GM21367 (cell line): Measurements from ENCODE around the gene CCDC39.
A peak's percentile ranks its signal among the peaks of the same experiment; 100 is the strongest.

Experiments used
- ATAC-seq: cut with Tn5 transposase; IDR thresholded peaks from one replicate; pipeline ENCODE4 v1.9.1; 2021; ENCODE audit not compliant: unreplicated experiment

Gene CCDC39

DNA sequence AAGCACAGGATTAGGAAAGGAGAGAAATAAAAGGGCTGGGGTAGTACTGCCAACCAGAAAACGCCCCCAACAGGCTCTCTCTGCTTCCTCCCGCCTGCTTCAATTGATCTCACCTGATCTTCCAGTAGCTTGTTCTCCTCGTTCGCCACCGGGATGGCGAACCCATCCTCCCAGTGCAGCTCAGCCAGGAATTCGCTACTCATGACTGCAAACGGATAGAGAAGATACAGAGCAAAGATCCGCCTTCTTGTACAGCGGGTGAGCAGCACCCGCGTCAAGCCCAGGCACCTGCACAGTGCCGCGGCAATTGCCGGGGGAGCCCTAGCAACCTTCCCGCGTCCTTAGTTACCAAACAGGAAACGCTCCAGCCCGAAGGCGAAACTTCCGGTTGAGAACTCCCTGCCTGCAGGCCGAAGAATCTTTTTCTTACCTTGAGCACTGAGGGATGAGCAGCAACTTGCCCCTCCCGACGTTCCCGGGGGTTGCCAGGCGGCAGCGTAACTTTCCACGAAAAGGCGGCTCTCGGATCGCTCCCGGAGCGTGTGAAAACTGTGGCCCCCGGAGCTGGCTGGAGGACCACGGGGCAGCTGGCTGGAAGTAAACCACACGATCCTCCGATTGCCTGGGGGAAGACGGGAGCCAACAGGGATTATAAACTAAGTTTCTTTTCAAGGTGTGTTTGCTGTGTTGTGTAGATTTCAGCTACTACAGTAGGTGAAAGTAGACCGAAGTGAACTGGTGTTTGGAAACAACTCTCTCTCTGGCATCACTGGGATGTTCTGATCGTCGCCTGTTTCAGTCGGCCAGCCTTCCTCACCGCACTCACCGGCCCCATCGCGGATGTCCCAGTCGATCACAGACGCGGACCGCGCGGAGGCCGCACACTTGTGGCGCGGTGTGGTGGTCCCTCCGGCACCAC lies at the start of gene CCDC39:
Gene CCDC39, minus strand, starts transcription at position 312 of the 919 bp plus-strand sequence. Its CDS starts 109 bp downstream, at position 203.
- peak; percentile 85 for ATAC-seq

DNA sequence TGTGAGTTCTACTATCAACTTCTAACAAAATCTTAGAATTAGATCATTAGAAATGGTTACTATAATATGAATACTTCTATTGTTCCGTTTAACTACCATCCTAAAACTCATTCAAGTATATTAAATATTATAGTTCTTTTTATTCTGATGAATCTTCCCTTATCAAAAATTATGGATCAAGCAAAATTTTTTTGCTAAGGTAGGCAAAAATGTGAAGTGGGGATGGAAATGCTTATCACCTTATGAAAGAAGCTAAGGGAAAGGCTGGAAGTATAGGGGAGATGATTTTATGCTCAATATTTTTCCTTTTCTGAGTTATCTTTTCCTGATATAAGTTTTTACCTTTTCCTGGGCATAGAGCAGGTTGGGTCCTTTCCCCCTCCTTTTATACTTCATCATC lies 40.7 kb upstream of the CCDC39 start:
- ATAC-seq: no peak

GRCh38 chr3:180707896-180708295 lies 28.6 kb upstream of the CCDC39 start:
- no peak for ATAC-seq

- no peak for ATAC-seq
These were observed 26.3 kb upstream of the CCDC39 start for GRCh38 chr3:180705619-180706018.

DNA sequence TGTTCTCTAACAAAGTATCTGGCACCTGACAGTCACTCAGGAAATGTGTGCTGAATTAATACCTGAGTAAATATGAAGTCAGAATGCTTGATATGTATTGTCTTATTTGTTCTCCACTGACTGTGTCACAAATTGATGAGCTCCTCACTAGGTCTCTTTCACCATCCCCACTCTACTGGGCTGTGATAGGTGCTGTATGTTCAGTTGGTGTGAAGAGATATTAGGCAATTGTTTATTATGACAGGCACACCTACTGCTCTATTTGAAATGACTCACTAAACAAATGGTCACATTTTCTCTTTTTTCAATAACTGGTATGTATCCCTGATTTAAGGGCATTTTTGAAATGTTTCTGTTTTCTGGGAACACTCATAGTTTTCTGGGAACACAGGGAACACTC lies 25.2 kb upstream of the CCDC39 start:
- no peak for ATAC-seq

GRCh38 chr3:180700941-180701340 lies 21.7 kb upstream of the CCDC39 start:
- ATAC-seq: no peak

- no peak for ATAC-seq
These were observed 19.5 kb upstream of the CCDC39 start for GRCh38 chr3:180698760-180699270.

- ATAC-seq: no peak
These were observed 15.0 kb upstream of the CCDC39 start for GRCh38 chr3:180694321-180694720.

GRCh38 chr3:180693656-180694055 lies 14.4 kb upstream of the CCDC39 start:
- ATAC-seq: no peak

DNA sequence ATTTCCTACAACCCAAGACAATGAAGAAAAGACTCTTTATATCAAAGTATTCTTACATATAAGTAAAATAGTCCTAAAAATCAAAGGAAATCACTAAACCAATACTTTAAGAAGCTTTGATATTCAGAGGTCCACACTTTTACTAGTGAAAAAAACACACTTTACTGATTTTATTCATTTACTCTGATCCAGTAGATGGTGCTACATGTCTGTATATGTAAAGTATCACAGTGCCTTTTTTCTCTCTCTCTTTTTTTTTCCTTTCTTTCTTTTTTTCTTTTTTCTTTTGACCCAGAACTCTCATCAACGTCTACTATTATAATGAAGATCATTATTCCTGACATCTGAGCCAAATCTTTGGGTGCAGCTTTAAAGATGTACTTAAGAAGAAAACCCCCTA lies 10.8 kb upstream of the CCDC39 start:
- no peak for ATAC-seq

- no peak for ATAC-seq
These were observed 5.5 kb upstream of the CCDC39 start for GRCh38 chr3:180684807-180685206.

- ATAC-seq: no peak
These were observed 4.5 kb upstream of the CCDC39 start for GRCh38 chr3:180683816-180684215.

DNA sequence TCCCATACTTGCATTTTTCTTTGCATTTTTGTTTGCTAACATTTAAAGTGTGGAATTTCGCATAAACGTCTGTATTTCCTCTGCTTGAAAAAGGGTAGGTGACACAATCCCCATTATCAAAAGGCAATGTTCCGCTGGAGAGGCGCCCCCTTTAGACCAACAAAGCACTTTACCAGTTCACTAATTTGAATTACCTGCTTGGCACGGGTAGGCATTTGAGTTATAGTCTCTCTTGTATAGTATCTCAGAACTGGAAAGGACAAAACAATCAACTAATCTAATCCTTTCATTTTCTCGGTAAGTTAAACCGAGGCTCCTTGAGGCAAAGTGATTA lies 775 bp upstream of the CCDC39 start:
- ATAC-seq: peak; percentile 44

DNA sequence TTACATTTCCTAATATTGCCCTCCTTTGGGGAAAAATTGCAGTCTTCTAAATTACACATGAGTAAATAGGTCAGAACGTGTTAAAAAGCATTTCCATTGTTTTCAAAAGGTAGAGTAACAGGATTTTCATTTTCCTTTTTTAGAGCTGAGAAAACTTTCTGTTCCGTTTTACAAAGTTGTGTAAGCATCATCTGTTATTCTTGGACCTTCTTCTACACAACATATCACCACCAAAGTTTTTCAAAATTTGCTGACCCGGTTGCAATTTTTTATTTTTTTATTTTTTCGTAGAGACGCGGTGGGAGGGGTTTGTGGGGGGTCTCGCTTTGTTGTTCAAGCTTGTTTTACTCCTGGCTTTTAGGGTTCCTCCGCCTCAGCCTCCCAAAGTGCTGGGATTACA lies 1.1 kb downstream of the CCDC39 start:
- ATAC-seq: no peak

DNA sequence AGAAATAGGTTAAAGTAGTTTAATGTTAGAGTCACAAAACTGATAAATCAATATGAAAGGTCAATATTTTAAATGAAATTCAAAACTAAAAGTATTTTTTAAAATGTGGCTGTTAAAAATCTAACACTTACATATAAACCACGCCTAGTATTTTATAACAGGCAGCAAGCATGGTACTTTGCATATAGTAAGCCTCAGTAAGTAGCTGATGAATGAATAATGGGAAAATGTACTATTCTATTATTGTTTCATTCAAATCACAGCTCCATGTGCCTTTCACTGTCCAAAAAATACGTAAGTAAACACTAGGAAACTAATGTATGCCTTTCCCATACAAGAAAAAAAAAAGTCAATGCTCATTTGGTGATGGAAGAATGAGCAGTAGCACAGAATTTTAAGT lies 17.8 kb downstream of the CCDC39 start:
- no peak for ATAC-seq

- no peak for ATAC-seq
These were observed 22.2 kb downstream of the CCDC39 start for GRCh38 chr3:180657094-180657493.

GRCh38 chr3:180656406-180656805 lies 22.9 kb downstream of the CCDC39 start:
- no peak for ATAC-seq

GRCh38 chr3:180646187-180646790 lies 33.0 kb downstream of the CCDC39 start:
- peak; percentile 59 for ATAC-seq

DNA sequence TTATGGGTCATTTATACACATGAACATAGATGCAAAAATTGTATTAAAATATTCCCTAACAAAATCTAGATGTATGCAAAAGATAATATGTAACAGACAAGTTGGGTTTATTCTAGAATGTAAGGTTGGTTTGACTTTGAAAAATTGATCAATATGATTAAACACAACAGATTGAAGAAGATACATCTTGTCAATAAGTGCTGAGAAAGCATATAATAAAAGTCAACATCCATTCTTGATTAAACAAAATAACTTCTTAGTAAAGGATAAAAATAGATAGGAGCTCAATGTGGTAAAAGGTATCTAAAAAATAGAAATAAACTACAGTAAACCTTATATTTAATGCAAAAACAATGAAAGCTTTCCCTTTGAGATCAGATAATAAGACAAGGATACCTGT lies 38.3 kb downstream of the CCDC39 start:
- no peak for ATAC-seq

- no peak for ATAC-seq
These were observed 45.6 kb downstream of the CCDC39 start for GRCh38 chr3:180633722-180634121.

GRCh38 chr3:180631317-180631716 lies 48.0 kb downstream of the CCDC39 start:
- ATAC-seq: no peak

GRCh38 chr3:180630371-180630770 lies 48.9 kb downstream of the CCDC39 start:
- no peak for ATAC-seq
